ENCODE data around the gene CASZ1.

- TF ChIP-seq, protein P1, sequence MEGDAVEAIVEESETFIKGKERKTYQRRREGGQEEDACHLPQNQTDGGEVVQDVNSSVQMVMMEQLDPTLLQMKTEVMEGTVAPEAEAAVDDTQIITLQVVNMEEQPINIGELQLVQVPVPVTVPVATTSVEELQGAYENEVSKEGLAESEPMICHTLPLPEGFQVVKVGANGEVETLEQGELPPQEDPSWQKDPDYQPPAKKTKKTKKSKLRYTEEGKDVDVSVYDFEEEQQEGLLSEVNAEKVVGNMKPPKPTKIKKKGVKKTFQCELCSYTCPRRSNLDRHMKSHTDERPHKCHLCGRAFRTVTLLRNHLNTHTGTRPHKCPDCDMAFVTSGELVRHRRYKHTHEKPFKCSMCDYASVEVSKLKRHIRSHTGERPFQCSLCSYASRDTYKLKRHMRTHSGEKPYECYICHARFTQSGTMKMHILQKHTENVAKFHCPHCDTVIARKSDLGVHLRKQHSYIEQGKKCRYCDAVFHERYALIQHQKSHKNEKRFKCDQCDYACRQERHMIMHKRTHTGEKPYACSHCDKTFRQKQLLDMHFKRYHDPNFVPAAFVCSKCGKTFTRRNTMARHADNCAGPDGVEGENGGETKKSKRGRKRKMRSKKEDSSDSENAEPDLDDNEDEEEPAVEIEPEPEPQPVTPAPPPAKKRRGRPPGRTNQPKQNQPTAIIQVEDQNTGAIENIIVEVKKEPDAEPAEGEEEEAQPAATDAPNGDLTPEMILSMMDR (IDR thresholded peaks at IDR 0.05; ENCODE audit: borderline replicate concordance, extremely low read depth, low read length, poor library complexity, severe bottlenecking), result no peak
- TF ChIP-seq EZH2 (IDR thresholded peaks at IDR 0.05; ENCODE audit: borderline replicate concordance, low read depth, low read length, severe bottlenecking), result no peak
These were observed 79.6 kb downstream of the CASZ1 start for GRCh38 chr1:10716840-10717239.

Measured in DND-41 (cell line).